ENCODE measurements around the gene PRKN. TPM values are rescaled to one million over a fixed set of nuclear protein-coding genes. Genes with fewer than 3 reads are reported as not detected.
A peak's percentile ranks its signal among the peaks of the same experiment; 100 is the strongest.

The PRKN gene
- total RNA-seq, 1 donor from 2014 or later, result 25.5 TPM

DNA sequence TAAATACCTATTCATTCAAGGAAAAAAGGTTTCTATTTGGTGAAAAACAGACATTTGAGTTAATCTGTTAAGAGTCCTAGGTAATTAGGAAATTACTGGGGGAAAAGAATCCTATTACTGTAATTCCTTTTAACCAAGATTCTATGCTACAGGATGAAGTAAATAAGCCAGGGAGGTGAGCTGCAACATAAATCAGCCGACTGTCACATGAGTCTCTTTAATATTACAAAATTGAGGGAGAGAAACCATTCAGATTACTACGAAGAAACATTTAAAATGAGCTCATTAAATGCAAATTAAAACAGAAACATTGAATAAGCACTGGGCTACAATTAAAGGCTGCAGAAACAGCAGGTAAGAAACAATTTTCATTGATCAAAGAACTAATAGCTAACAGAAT, 5.3 kb downstream of the PRKN start:
- H3K27me3 ChIP-seq (ENCODE audit: low read depth), result no peaks in the 10 kb centered on the region
- no peaks in the 10 kb centered on the region for H3K36me3 ChIP-seq
- peaks cover 3% of the 10 kb centered on the region for H3K9me3 ChIP-seq (replicated peaks)
- TF ChIP-seq, protein P1, sequence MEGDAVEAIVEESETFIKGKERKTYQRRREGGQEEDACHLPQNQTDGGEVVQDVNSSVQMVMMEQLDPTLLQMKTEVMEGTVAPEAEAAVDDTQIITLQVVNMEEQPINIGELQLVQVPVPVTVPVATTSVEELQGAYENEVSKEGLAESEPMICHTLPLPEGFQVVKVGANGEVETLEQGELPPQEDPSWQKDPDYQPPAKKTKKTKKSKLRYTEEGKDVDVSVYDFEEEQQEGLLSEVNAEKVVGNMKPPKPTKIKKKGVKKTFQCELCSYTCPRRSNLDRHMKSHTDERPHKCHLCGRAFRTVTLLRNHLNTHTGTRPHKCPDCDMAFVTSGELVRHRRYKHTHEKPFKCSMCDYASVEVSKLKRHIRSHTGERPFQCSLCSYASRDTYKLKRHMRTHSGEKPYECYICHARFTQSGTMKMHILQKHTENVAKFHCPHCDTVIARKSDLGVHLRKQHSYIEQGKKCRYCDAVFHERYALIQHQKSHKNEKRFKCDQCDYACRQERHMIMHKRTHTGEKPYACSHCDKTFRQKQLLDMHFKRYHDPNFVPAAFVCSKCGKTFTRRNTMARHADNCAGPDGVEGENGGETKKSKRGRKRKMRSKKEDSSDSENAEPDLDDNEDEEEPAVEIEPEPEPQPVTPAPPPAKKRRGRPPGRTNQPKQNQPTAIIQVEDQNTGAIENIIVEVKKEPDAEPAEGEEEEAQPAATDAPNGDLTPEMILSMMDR (IDR thresholded peaks at IDR 0.05; ENCODE audit: borderline replicate concordance), result no peak
- DNase-seq, result no peak
- H3K27ac ChIP-seq (replicated peaks), result peak overlapping the region; percentile 93
- no peak overlapping the region for H3K4me3 ChIP-seq
- intact Hi-C loops (cut with micrococcal nuclease), result no loop called here
- peaks cover 54% of the 10 kb centered on the region for H3K4me1 ChIP-seq

DNA sequence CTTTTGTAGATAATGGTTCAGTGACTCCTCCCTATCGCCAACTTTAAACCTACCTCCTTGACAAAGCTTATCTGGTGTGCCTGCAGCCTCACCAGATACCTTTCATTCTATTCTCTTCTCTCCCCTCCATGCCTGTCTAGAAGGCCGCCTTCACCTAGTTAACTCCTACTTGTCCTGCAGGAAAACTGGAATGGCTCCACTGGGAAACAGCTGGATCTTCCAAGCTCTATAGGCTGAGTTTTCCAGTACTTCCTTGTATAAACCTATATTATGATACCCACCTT, 6.2 kb downstream of the PRKN start:
- Histone ChIP-seq H3K4me1 (peaks cover 45% of the 10 kb centered on the region), H3K9me3 (replicated peaks) (peaks cover 8% of the 10 kb centered on the region), H3K27ac (replicated peaks) (peak overlapping the region; percentile 93), H3K36me3 (no peaks in the 10 kb centered on the region), H3K4me3 (no peak overlapping the region), H3K27me3 (ENCODE audit: low read depth) (no peaks in the 10 kb centered on the region)
- intact Hi-C loops (cut with micrococcal nuclease), result no loop called here
- TF ChIP-seq, protein P1 (IDR thresholded peaks at IDR 0.05; ENCODE audit: borderline replicate concordance), result no peak
- no peak for DNase-seq

DNA sequence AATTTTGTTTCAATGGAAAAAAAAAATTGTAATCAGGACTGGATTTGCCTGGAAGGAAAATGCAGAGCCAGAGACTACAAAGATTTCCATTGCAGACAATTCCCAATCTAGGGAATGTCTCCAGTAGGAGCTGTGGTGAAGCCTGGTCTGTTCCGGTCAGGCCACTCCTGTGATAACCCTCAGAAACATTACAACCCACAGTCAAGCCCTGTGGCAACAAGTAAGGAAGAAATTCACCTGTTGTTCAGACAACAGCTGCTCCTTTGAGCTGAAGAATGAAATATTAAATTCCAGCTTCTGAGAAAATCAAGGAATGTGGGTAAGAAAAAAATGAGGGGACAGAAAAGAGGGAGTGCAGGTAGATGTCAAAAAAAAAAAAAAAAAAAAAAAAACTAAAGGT, 8.0 kb downstream of the PRKN start:
- TF ChIP-seq, protein P1 (IDR thresholded peaks at IDR 0.05; ENCODE audit: borderline replicate concordance), result no peak
- H3K4me1 ChIP-seq, result peaks cover 33% of the 10 kb centered on the region
- no peak overlapping the region for H3K4me3 ChIP-seq
- intact Hi-C loops (cut with micrococcal nuclease), result no loop called here
- H3K27ac ChIP-seq (replicated peaks), result peak overlapping the region; percentile 93
- peaks cover 8% of the 10 kb centered on the region for H3K9me3 ChIP-seq (replicated peaks)
- no peaks in the 10 kb centered on the region for H3K36me3 ChIP-seq
- DNase-seq, result no peak
- H3K27me3 ChIP-seq (ENCODE audit: low read depth), result no peaks in the 10 kb centered on the region

DNA sequence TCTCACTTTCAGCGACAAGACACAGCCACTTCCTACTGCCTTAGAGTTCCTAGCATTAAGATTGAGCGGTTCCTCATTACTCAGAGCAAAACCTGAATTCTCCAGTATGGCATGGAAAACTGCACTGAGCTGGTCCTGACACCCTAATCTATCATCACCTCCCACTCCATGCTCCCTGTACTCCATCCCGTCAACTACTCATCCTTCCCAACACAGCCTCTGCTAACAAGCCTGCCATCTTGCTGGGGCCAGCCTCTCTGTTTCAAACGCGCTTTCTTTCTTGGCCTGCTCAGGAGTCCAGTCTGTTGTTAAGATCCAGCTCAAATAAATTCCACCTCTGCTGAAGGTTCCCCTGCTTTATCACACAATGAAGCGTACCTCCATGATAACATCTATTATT, 12.0 kb downstream of the PRKN start:
- peaks cover 13% of the 10 kb centered on the region for H3K4me1 ChIP-seq
- intact Hi-C loops (cut with micrococcal nuclease), result no loop called here
- peaks cover 8% of the 10 kb centered on the region for H3K9me3 ChIP-seq (replicated peaks)
- H3K27me3 ChIP-seq (ENCODE audit: low read depth), result no peaks in the 10 kb centered on the region
- H3K36me3 ChIP-seq, result no peaks in the 10 kb centered on the region
- TF ChIP-seq, protein P1 (IDR thresholded peaks at IDR 0.05; ENCODE audit: borderline replicate concordance), result no peak
- no peak overlapping the region for H3K27ac ChIP-seq (replicated peaks)
- H3K4me3 ChIP-seq, result no peak overlapping the region
- DNase-seq, result no peak

DNA sequence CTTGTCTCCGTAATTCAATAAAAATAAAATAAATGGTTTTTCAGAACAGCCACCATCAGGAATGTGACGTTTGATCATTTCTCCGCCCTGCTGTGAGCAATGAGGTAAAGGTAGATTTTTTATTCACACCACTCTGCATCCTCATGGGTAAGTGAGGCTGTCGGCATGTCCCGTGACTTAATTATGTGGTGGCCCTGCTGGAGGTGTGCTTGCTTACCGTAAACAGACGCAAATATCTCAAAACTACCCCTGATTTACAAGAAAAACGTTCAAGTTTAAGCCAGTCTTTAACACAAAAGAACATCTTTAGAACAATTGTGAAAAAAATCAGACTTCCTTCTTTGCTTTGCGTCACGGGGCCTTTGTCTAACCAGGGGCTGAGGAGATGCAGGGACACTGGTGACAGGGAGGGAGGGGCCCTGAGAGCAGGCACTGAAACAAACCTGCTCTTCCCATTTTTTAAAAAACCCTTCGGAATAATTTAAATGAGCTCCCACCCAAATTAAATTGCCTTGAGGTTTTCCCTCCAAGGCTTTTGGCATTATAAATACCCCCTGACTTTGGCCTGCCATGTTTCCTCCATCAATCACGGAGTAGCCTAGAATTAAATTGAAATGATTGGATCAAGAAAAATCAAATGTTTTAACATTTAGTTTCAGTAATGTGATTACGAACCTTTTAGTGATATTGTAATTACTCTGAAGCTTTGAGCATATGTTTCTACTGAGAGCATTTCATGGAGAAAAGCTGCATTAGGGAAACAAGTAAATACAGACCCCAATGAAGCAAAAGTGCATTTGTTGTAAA, 13.4 kb downstream of the PRKN start:
- TF ChIP-seq, protein P1 (IDR thresholded peaks at IDR 0.05; ENCODE audit: borderline replicate concordance), result no peak
- H3K27ac ChIP-seq (replicated peaks), result no peak overlapping the region
- H3K4me3 ChIP-seq, result no peak overlapping the region
- H3K27me3 ChIP-seq (ENCODE audit: low read depth), result no peaks in the 10 kb centered on the region
- no peak for DNase-seq
- H3K4me1 ChIP-seq, result peaks cover 6% of the 10 kb centered on the region
- no peaks in the 10 kb centered on the region for H3K36me3 ChIP-seq
- intact Hi-C loops (cut with micrococcal nuclease), result no loop called here
- peaks cover 8% of the 10 kb centered on the region for H3K9me3 ChIP-seq (replicated peaks)
